HG03439 (cell line): ENCODE results near the gene NUP210.

Experiments
- ATAC-seq: cut with Tn5 transposase; IDR thresholded peaks from one replicate; pipeline ENCODE4 v1.9.1; 2021; ENCODE audit warnings: mild to moderate bottlenecking, moderate library complexity; ENCODE audit not compliant: unreplicated experiment

NUP210 gene

DNA sequence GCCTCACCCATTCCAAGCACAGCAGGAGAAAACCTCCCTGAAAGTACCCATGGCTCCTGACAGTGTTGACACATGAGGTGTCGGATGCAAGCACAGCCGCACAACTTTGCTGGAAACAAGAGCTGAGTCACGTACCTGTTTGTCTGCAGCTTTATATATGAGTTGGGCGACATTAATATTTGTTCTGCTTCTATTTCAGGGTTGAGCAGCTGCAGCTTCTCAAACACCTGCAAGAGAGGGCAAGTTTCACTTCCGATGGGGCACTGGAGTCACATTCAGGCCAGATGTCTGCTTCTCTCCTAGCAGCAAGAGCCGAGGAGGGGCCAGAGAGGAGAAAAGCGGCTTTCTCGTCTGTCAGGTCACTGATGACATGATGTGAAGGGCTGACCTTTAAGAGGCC lies 88.0 kb downstream of the NUP210 start:
- peak; percentile 95 for ATAC-seq

DNA sequence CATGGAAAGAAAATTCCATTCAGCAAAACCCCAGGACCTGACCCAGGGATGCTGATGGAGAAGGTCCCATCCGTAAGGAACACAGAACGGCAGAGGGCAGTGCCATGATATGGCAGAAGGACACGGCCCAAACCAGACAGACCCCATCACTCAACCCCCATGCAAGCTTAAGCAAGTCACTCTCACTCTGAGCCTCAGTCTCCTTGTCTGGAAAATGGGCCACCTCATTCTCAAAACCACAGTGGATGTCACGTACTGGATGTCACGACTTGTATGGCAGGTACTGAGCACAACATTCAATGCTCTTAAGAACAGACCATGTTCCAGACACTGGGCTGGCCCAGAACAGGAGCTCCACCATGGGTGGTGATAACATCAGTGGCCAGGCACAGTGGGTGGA lies 90.4 kb downstream of the NUP210 start:
- no peak for ATAC-seq

DNA sequence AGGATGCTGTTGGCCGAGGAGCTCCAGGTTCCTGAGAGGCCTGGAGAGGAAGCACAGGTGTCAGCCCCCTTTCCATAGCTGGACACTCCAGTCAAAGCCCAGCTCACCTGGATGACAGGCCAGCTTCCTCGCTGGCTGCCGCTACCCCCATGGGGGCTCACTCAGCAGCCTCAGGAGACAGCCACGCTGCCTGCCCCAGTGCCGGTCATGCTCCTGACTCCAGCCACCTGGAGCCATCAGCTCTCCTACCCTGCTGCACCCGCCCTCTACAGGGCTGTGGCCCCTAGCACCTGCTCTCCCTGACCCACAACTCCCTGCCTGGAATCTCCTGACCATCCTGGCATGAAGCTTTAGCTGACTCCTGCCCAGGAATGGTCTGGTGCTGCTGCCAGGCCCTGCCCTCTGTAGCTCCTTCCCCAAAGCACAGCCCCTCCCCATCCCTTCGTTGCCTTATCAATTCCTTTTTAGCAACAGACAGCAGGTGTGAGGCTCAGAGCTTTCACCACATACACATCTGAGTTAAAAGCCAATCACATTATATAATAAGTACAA lies 94.2 kb downstream of the NUP210 start:
- no peak for ATAC-seq

DNA sequence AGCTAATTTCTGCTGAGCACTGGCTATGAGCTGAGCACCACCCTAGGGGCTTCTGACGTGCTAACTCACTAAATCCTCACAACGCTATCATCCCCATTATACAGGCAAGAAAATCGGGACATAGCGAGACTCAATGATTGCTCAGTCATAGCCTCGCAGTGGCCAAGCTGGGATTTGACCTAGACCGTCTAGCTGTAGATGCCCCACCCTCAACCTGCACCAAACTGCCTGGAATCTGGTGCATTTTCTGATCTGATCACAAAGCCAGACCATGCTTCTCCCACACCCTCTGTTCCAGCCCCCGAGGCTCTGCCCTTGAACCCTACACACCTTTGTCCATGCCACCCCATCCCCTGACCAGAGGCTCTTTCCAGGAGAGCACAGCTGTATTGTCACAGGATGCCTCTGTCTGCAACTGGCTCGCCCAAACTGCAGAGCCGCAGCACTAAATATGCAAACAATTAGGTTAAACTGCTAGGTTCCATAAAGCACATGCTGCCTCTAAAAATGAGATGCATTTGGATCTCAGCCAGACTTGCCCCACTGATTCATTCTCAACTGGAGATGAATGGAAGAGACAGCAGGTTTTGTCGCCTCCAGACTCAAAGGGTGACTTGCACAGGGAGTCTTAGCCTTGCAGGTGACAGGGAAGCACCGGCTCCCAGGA lies 95.2 kb downstream of the NUP210 start:
- ATAC-seq = peak; percentile 55

DNA sequence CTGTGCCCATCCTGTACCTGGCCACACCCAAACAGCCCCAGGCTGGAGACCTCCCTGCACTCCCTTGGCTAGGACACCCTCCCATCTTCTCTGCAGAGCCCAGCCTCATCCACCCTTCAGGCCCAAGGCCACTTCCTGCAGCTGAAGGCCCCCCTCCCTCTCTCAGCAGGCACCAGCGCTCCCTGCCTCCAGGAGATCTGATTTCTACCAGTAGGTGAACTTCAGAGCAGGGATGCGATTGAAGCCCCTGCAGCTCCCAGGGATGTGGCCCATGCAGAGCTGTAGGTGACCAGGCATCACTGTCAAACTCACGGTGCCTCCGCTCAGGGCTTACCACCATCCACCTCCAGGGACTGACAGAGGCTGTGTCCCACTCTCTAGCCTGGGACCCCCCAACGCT lies 96.3 kb downstream of the NUP210 start:
- ATAC-seq = no peak

DNA sequence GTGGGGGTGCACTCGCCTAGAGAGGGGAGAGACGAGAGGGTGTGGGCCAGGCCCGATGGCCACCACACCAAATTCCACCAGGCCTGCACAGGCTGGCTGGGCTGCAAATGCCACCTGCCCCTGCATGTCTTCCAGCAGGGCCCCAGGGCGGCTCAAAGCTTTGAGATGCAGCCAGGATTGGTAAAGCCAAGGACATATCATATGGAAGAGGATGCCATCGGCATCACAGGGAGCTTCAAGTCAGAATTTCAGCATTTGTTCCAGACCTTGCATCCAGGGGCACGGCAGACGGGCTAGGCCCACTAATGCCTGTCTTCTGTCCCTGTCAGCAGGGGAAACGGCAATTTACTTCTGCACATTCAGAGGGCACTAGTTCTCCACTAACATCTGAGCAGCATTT lies 97.8 kb downstream of the NUP210 start:
- no peak for ATAC-seq

DNA sequence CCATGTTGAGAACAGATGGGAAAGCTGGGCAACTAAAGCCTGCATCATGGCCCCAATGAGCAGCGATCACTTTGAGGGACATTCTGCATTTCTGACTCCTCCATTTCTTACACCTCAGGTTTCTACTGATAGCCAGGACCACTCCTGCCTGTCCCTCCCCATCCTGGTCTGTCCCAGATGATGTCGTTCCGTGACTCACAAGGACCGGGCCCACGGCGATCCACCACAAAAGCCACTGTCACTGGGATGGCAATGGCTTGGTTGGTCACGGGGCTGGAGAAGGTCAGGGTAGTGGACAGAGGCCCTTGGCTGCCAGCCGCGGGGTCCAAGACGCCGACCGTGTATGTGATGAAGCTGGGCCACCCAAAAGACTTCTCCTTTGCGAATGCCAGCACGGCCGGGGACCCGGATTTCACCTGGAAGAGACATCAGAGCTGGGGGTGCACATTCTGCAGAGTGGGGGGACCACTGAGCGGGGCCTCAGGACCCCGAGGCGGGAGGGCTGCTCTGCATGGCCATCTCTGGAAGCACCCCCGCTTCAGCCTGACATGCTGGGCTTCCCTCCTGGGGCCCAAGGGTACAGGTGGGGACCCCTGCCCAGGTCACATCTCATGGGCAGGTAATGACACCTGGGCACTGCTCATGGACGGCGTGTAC lies 100.4 kb downstream of the NUP210 start:
- ATAC-seq = no peak

DNA sequence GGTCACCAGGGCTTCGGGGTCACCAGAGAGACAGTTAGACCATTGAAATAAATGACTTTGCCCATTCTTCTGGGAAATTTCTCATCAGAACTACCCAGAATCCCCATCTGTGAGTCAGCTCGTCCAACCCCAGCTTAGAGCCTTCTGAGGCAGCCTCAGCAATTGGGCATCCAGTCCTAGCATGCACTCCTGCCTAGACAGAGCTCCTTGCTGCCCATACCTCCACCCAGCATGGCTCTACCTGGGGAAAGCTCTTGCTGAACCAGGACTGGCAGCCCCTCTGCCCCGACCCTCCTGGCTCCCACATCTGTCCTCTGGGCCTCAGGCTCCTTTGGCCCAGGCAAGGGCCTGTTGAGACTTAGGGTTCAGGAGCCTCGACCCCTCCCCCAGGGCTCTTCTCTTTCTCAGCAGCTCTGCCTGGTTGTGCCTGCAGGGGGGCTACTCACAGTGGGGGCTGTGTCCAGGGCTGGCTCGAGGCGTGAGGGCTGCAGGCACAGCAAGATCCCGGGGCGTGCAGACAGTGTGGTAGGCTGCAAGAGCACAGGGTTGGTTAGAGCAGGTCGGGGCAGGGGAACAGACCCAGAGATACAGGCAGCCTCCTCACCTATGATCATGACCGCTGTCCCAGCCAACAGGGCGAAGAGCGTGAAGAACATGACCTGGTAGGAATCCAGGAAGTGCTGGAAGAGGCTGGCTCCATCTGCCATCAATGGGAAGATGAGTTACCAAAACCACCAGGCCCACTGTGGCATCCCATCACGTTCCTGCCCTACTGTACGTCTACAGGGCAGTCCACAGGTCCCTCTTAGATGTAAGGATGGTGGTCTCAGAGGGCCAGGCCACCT lies 101.3 kb downstream of the NUP210 start:
- ATAC-seq = no peak

DNA sequence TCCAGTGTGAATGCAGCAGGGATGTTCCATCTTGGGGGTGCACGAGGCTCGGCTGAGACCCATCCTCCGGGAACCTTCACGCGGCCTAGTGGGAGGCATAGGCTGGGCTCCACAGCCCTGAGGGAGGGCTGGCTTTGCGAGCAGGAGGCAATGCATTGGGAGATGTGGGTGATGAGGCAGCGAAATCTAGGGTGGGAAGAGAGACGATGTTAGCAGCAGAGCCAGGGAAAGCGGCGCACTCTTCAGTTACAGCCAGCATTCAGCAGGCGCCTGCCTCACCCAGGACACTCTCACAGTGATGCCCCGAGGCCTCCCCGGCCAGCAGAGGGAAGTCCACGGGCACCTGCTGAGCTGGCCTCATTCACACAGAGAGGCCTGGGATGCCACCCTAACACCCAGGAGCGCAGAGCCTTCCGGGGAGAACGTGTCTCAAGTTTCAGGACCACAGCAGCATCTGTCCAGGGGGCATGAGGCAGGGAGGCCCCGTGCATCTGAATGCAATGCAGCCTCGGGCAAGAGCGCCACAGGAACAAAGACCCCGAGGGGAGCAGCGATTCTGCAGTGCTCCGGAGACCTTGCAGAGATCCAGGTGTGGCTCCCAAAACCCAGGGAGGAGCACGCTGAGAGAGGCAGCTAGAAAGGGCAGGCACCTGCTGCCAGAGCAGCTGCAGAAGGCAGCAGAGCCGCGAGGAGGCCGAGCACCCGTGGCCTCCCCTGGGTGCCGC lies 102.4 kb downstream of the NUP210 start:
- no peak for ATAC-seq

DNA sequence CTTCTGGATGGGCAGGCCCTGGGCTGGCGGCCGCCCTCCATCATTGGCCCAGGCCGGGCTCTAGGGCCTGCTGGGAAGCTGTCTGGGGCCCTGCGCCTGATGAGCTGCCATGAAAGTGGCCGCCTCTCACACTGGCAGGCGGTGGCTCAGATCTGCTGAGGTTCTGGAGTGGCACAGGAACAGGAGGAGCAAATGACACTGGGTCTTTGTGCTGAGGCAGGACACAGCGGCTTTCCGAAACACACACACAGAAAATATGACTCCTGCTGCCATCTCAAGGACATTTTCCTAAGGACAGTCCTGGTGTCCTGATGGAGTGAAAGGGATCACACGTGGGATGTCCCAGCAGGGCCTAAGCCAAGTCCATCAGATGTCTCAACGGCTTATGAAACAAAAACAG lies 103.5 kb downstream of the NUP210 start:
- ATAC-seq = no peak

DNA sequence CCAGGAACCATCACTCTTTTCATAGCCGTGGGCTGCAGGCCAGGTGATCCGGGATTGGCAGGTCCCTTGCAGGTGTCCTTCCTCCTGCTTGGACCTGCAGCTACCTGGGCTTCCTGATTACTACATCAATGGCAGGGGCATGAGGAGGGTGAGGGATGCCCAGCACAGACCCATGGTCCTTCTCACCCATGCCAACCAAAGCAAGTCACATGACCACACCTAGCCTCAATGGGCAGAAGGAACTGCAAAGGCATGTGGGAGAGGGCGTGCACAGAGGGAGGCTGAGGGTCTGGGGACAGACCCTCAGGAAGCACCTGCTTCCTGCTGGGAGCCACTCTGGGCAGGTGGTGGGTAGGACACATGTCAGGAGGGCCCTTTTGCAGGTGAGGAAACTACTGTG lies 105.2 kb downstream of the NUP210 start:
- no peak for ATAC-seq

DNA sequence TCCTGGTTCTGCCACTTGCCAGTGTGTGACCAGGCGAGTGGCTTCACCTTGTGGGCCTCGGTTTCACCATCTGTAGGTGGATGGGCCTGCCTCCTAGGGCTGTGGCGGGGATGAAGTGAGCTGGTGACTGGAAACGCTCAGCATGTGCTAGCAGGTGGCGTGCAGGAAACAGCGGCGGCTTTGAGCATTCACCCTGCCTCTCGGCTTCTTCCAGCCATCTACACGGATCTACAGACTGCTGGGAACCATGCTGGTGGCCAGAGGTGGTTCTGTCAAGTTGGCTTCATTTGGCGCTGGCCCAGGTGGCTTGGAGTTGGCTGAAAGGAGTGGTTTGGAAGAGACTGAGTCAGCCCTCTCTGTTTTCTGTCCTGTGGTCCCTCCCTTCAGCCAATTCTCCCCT lies 106.3 kb downstream of the NUP210 start:
- ATAC-seq = no peak

DNA sequence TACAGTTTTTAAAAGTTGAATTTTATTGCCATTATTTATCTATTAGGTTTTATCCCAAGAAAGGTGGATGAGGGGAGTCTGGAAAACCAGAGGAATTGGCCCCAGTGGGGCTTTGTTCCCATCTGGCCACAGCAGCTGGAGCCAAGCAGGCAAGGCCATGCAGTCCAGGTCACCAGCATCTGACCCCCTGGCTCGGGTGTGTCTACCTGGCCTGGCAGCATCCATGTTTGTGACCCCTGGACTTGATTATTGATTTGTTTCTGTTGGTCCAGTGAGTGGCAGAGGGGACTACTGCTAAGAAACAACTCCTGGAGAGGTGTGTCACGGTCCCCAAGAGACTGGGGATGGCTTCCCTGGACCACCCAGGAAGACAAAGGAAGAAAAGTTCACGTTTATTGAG lies 111.1 kb downstream of the NUP210 start:
- no peak for ATAC-seq

DNA sequence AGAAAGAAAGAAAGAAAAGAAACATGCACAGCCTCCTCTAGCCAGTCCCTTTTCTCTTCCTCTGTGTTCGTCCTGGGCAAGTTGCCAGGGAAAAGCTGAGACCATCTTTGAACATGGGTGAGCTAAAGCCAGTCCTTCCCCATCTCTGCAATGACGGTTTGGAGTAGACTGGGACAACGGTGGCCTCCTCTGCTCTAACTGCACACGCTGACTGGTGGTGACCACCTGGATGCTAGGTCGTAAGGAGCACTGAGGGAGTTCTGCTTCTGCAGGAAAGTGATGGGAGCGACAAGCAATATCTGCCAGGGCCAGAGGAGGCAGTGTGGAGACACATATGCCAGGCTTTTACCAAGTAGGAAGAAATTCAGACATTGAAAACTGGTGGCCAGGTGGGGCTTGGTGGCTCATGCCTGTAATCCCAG lies 111.7 kb downstream of the NUP210 start:
- ATAC-seq = no peak

DNA sequence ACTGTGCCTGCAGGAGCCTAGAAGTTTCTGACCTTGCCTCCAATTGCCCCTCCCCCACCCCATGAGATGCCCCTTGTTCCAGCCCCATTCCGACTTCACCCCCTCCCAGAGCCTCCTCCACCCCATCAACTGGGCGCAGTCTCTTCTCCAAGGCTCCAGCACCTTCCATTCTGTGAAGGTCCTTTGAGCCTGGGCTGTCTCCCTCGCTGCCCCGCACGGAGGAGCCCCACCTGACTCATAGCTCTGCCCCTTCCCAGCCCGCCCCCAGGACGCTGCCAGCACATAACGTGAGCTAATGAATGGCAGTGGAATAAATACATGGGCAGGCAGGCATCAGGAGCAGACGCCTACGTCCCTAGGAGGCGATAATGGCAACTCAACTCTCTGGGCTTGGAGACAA lies 113.1 kb downstream of the NUP210 start:
- ATAC-seq = no peak

DNA sequence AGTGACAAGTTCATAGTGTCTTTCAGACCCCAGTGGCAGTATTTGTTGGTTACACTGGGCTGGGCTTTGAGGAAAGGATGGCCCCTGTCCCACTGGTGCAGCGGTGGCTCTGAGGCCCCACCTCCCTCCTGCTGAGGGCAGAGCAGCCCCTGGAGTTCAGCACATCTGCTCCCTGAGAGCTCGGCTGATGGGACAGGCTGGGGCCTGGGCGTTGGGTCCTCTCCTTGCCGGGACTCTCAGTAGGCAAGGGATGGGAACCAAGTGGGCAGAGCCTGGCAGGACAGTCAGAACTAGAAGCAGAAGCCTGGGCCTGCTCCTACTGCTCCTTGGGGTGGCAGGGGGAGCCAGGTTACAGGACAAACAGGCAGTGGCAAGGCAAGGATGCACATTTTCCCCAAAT lies 114.5 kb downstream of the NUP210 start:
- no peak for ATAC-seq

DNA sequence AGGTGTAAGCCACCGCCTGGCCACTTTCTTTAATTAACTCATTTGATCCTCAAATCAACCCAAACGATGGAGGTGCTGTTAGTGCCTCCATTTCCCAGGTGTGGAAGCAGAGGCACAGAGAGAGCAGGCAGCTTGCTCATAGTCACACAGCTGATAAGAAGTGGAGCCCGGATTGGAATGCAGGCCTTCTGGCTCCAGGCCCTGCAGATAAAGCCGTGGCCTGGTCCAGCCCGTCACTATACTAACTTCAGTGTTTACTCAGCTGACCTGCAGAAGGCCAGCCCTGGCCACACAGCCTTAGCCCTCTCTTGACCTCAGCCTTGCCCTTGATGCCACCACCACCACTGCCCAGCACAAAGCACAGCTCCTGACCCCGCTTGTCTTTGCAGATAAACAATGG lies 116.7 kb downstream of the NUP210 start:
- no peak for ATAC-seq

DNA sequence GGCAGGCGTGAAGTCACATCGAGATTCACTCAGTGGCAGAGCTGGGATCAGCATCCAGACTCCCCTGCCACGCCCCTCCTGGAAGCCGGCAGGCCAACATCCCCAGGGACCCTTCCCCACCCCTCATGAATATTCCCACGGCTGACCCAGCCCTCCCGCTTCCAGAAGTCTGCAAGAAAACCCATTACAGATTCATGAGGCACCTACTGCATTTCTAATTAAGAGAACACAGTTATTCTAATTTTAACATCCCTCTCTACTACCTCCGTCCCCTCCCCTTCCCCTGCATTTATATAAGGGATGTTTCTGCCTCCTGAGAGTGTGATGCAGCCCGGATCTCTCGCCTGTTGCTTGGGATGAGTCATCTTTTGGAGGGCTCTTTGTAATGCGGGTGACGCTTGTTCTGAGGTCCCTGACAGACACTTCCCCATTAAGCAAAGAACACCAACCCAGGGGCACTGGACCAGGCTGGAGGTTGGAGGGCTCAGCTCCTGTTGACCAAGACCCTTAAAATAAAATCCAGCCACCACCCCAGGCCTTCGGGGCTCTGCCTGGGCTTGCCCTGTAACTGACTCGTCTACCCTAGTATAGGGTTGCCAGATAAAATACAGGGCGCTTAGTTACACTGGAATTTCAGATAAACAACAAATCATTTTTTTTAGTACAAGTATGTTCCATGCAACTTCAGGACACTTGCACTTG lies 118.7 kb downstream of the NUP210 start:
- ATAC-seq = no peak

DNA sequence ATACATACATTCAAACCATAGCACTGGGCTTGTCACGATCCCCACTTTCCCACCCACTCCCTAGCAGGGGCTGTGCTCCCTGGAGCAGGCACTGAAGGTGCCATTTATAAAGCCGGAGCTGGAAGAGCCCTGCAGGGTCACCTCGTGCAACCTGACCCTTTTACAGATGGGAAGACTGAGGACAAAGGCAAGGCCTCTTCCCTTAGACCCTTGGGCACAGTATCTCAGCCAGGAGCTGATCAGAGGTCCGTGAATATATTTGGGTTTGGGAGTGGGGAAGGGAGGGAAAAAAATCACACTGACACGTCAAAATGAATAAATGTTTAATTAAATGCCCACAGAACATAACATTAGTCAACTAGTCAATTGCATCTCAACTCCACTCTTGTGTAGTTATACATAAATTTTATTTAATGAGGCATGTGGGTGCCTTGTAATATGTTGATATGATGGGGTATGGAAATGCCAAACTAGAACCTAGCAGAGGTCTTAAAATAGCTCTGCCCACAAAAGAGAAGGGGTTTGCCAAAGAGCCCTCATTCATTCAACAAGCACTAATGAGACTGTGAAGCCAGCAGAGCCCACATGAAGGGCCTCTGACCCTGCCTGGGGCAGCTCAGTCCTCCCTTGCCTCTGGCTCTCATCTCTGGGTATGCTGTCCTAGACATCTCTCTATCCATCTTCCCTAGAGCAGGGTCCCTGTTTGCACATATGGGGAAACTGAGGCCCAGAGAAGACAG lies 119.4 kb downstream of the NUP210 start:
- ATAC-seq = no peak
